HCT116 (cell line): ENCODE data around the gene ZNF319. TPM values are rescaled to one million over a fixed set of nuclear protein-coding genes. Genes with fewer than 3 reads are reported as not detected.

Experiments
- ATAC-seq: fragments of 200-7000 bp; cut with Tn5 transposase; 2 replicates; pipeline ENCODE4 v1.9.1; 2020; ENCODE audit warnings: mild to moderate bottlenecking, moderate library complexity
- BruUV-seq: library from RNA; stranded (reverse); fragments of 400-500 nt; replicated peaks from 2 replicates; lab custom pipeline; 2021; lab: Mats Ljungman, UMichigan
- CTCF ChIA-PET: fragments of 300-600 bp; sonication (Branson Sonifier 250); formaldehyde crosslinking; loops from one replicate; lab custom pipeline; 2021; ENCODE audit warnings: antibody characterized with exemption; lab: Charles Lee
- POLR2A ChIA-PET: fragments of 300-600, 350-600 bp; sonication (Branson Sonifier 250); formaldehyde crosslinking; loops from one replicate; lab custom pipeline; 2021; ENCODE audit warnings: antibody characterized with exemption; lab: Charles Lee
- RAD21 ChIA-PET, 2 experiments: fragments of 300-600 bp; sonication (Branson Sonifier 250); formaldehyde crosslinking; loops; one replicate each; lab custom pipeline; 2023; ENCODE audit warnings: low total read pairs in 2 of 2; ENCODE audit not compliant: uncharacterized antibody in 2 of 2, unreplicated experiment in 2 of 2, low non-redundant PET in 1 of 2; lab: Charles Lee
- DNase-seq: peaks from one replicate; pipeline ENCODE4 v3.0.0-alpha.2; 2010; ENCODE audit warnings: low read depth, low spot score
- H2AFZ ChIP-seq: fragments of 200-600 bp; shearing (Covaris generic), sonication (generic); 2 replicates; pipeline ENCODE4 v1.6.1; 2017; ENCODE audit warnings: low read depth, mixed run types, mixed read lengths, antibody characterized with exemption, low read length; ENCODE audit not compliant: poor library complexity, severe bottlenecking
- H3K27ac ChIP-seq: 2 replicates; pipeline ENCODE4 v1.5.1; 2012; ENCODE audit warnings: low read depth, low read length
- H3K27me3 ChIP-seq: fragments of 200-600 bp; sonication (generic); 2 replicates; pipeline ENCODE4 v1.6.1; 2016; ENCODE audit warnings: mixed run types, low read length, mixed read lengths; ENCODE audit not compliant: insufficient read depth
- H3K36me3 ChIP-seq, 2 experiments: fragments of 200-500 bp in 1 of 2; fragments of 200-600 bp in 1 of 2; sonication (Bioruptor generic) in 1 of 2; sonication (generic) in 1 of 2; 2 replicates each; pipeline versions ENCODE4 v1.5.1 to v1.6.1; 2014 to 2016; ENCODE audit warnings: low read length in 2 of 2, inconsistent platforms in 1 of 2, mixed read lengths in 1 of 2, mixed run types in 1 of 2; ENCODE audit not compliant: insufficient read depth in 2 of 2, control insufficient read depth in 1 of 2
- H3K4me1 ChIP-seq, 2 experiments: fragments of 200-600 bp in 1 of 2; sonication (generic) in 1 of 2; 2 replicates each; pipeline versions ENCODE4 v1.5.1 to v1.6.1; 2012 to 2017; ENCODE audit warnings: low read length in 2 of 2, inconsistent platforms in 1 of 2, mild to moderate bottlenecking in 1 of 2, mixed read lengths in 1 of 2, mixed run types in 1 of 2, moderate library complexity in 1 of 2; ENCODE audit not compliant: insufficient read depth in 2 of 2, control insufficient read depth in 1 of 2
- H3K4me2 ChIP-seq: fragments of 200-600 bp; sonication (generic); 2 replicates; pipeline ENCODE4 v1.6.1; 2017; ENCODE audit warnings: mixed run types, low read length, mixed read lengths
- H3K4me3 ChIP-seq, 2 experiments: fragments of 200-600 bp in 1 of 2; sonication (generic) in 1 of 2; replicated peaks in 1 of 2; 2 replicates each; pipeline ENCODE4 v1.5.1; 2011 to 2016; ENCODE audit warnings: low read length in 2 of 2, control low read depth in 1 of 2, low read depth in 1 of 2, mild to moderate bottlenecking in 1 of 2, mixed read lengths in 1 of 2, mixed run types in 1 of 2
- H3K79me2 ChIP-seq: fragments of 200-600 bp; sonication (generic); 2 replicates; pipeline ENCODE4 v1.6.1; 2017; ENCODE audit warnings: mild to moderate bottlenecking, mixed run types, low read length, moderate library complexity, mixed read lengths; ENCODE audit not compliant: insufficient read depth
- H3K9ac ChIP-seq: fragments of 200-600 bp; sonication (generic); 2 replicates; pipeline ENCODE4 v1.6.1; 2016; ENCODE audit warnings: low read length, mixed read lengths
- H3K9me2 ChIP-seq: fragments of 200-600 bp; sonication (generic), shearing (Covaris generic); 2 replicates; pipeline ENCODE4 v1.6.1; 2017; ENCODE audit warnings: mixed run types, mild to moderate bottlenecking, moderate library complexity; ENCODE audit not compliant: insufficient read depth
- H3K9me3 ChIP-seq, 2 experiments: fragments of 200-500 bp in 1 of 2; fragments of 200-600 bp in 1 of 2; sonication (Bioruptor generic) in 1 of 2; sonication (generic) in 1 of 2; 2 replicates each; pipeline ENCODE4 v1.6.1; 2014 to 2017; ENCODE audit warnings: low read length in 2 of 2, mixed read lengths in 2 of 2, inconsistent platforms in 1 of 2, low read depth in 1 of 2, mild to moderate bottlenecking in 1 of 2, mixed run types in 1 of 2, moderate library complexity in 1 of 2; ENCODE audit not compliant: control insufficient read depth in 1 of 2, insufficient read depth in 1 of 2
- H4K20me1 ChIP-seq: fragments of 200-600 bp; sonication (generic), shearing (Covaris generic); 2 replicates; pipeline ENCODE4 v1.6.1; 2017; ENCODE audit warnings: mixed run types, mild to moderate bottlenecking, moderate library complexity; ENCODE audit not compliant: insufficient read depth
- EGR1 ChIP-seq: IDR thresholded peaks from 2 replicates; pipeline ENCODE4 v1.6.1; 2012; ENCODE audit warnings: low read depth
- ELF1 ChIP-seq: IDR thresholded peaks from 2 replicates; pipeline ENCODE4 v1.6.1; 2012; ENCODE audit warnings: low read depth, borderline replicate concordance
- EZH2 ChIP-seq: fragments of 200-600 bp; sonication (generic); IDR thresholded peaks from 2 replicates; pipeline ENCODE4 v1.6.1; 2017; ENCODE audit warnings: antibody characterized with exemption, mixed run types
- EZH2phosphoT487 ChIP-seq: fragments of 200-600 bp; IDR thresholded peaks from 2 replicates; pipeline ENCODE4 v1.6.1; 2018; ENCODE audit warnings: antibody characterized with exemption, borderline replicate concordance
- FOSL1 ChIP-seq: IDR thresholded peaks from 2 replicates; pipeline ENCODE4 v1.6.1; 2012; ENCODE audit warnings: low read depth
- JUND ChIP-seq: IDR thresholded peaks from 2 replicates; pipeline ENCODE4 v1.6.1; 2012
- POLR2A ChIP-seq: IDR thresholded peaks from 2 replicates; pipeline ENCODE4 v1.7.0; 2011; ENCODE audit warnings: borderline replicate concordance; ENCODE audit not compliant: insufficient read depth, insufficient read length; ENCODE audit errors: extremely low read depth
- POLR2AphosphoS5 ChIP-seq: IDR thresholded peaks from 2 replicates; pipeline ENCODE4 v1.6.1; 2011; ENCODE audit warnings: mild to moderate bottlenecking, low read depth, low read length, moderate library complexity
- RAD21 ChIP-seq: IDR thresholded peaks from 2 replicates; pipeline ENCODE4 v1.6.1; 2012; ENCODE audit warnings: low read depth, mild to moderate bottlenecking
- SIN3A ChIP-seq: IDR thresholded peaks from 2 replicates; pipeline ENCODE4 v1.6.1; 2012; ENCODE audit warnings: low read depth
- SP1 ChIP-seq: IDR thresholded peaks from 2 replicates; pipeline ENCODE4 v1.6.1; 2012; ENCODE audit warnings: low read depth
- SRF ChIP-seq: IDR thresholded peaks from 2 replicates; pipeline ENCODE4 v1.6.1; 2012; ENCODE audit warnings: low read depth
- YY1 ChIP-seq: IDR thresholded peaks from 2 replicates; pipeline ENCODE4 v1.6.1; 2011; ENCODE audit warnings: low read length, low read depth, moderate library complexity, mild to moderate bottlenecking; ENCODE audit not compliant: insufficient replicate concordance; ENCODE audit errors: extremely low read depth
- ZFX ChIP-seq: fragments of 450-650 bp; IDR thresholded peaks from 2 replicates; pipeline ENCODE4 v1.6.1; 2017
- ZNF274 ChIP-seq: fragments of 200-500 bp; sonication (Bioruptor generic); IDR thresholded peaks from 2 replicates; pipeline ENCODE4 v1.6.1; 2014; ENCODE audit warnings: mild to moderate bottlenecking, low read depth, low read length, inconsistent platforms
- intact Hi-C: fragments of 100-400 bp; cut with micrococcal nuclease; formaldehyde crosslinking; loops from 2 replicates; pipeline ENCODE4 v1.10.0; 2022
- total RNA-seq: library from RNA; stranded (reverse); gene quantifications from one replicate; pipeline ENCODE4 v1.2.1, GENCODE V29; 2021; ENCODE audit not compliant: unreplicated experiment
- TF ChIP-seq, protein P1 (sequence below), 3 experiments: fragments of 200-600 bp in 1 of 3; sonication (generic) in 1 of 3; IDR thresholded peaks in 2 of 3; conservative IDR thresholded peaks in 1 of 3; 2 replicates each; pipeline ENCODE4 v1.5.1; 2012 to 2017; ENCODE audit warnings: low read depth in 2 of 3, low read length in 2 of 3, antibody characterized with exemption in 1 of 3, borderline replicate concordance in 1 of 3, control low read depth in 1 of 3, mild to moderate bottlenecking in 1 of 3, mixed read lengths in 1 of 3, mixed run types in 1 of 3, moderate library complexity in 1 of 3; ENCODE audit not compliant: insufficient read depth in 1 of 3
- TF ChIP-seq, protein P2 (sequence below): IDR thresholded peaks from 2 replicates; pipeline ENCODE4 v1.6.1; 2011; ENCODE audit warnings: mild to moderate bottlenecking, low read length, moderate library complexity; ENCODE audit not compliant: insufficient replicate concordance; ENCODE audit errors: extremely low read depth
- TF ChIP-seq, protein P3 (sequence below): IDR thresholded peaks from 2 replicates; pipeline ENCODE4 v1.6.1; 2012
- TF ChIP-seq, protein P4 (sequence below): IDR thresholded peaks from 2 replicates; pipeline ENCODE4 v1.6.1; 2012; ENCODE audit warnings: low read depth
- TF ChIP-seq, protein P5 (sequence below): IDR thresholded peaks from 2 replicates; pipeline ENCODE4 v1.6.1; 2012

ZNF319 gene
- total RNA-seq, 1 experiment from 2014 or later, result 7.1 TPM

DNA sequence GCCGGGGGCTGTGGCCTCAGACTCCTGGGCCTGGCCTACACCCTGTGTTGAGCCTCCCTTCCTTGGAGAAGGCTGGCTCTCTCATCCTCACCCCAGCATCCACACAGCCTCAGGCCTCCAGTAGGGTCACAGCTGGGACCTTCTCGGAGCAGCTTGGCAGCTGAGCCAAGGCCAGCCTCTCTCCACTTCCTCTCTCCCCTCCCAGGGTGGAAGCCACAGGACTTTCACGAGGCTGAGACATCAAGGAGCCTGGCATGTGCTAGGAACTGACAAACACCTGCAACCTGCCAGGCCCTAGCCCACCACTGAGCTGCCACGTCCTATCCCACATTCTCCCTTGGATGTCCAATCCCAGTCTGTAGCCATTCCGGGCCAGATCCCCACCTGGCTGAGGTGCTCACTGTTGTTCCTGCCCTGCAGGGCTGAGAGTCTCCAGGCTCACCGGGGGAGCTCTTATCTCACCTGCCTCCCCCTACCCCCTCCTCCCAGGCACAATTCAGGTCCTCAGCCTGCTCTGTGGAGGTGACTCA is 28.1 kb upstream of the ZNF319 start:
- ChIA-PET CTCF (no interaction called here), RAD21 (no interaction called here), POLR2A (no interaction called here)
- Histone ChIP-seq H3K27ac (peak overlapping the region; percentile 93), H3K4me2 (peak overlapping the region; percentile 95; the same call in 1 of the 2 replicates), H3K36me3 (no peaks in the 10 kb centered on the region), H3K9ac (no peak overlapping the region), H3K9me3 (no peaks in the 10 kb centered on the region), H2AFZ (no peak overlapping the region), H3K79me2 (peaks cover 42% of the 10 kb centered on the region; the same call in 1 of the 2 replicates), H4K20me1 (no peaks in the 10 kb centered on the region), H3K4me3 (no peak overlapping the region), H3K27me3 (no peaks in the 10 kb centered on the region), H3K4me1 (peaks cover 21 to 38% of the 10 kb centered on the region in 2 experiments), H3K9me2 (no peaks in the 10 kb centered on the region)
- TF ChIP-seq, protein P1, sequence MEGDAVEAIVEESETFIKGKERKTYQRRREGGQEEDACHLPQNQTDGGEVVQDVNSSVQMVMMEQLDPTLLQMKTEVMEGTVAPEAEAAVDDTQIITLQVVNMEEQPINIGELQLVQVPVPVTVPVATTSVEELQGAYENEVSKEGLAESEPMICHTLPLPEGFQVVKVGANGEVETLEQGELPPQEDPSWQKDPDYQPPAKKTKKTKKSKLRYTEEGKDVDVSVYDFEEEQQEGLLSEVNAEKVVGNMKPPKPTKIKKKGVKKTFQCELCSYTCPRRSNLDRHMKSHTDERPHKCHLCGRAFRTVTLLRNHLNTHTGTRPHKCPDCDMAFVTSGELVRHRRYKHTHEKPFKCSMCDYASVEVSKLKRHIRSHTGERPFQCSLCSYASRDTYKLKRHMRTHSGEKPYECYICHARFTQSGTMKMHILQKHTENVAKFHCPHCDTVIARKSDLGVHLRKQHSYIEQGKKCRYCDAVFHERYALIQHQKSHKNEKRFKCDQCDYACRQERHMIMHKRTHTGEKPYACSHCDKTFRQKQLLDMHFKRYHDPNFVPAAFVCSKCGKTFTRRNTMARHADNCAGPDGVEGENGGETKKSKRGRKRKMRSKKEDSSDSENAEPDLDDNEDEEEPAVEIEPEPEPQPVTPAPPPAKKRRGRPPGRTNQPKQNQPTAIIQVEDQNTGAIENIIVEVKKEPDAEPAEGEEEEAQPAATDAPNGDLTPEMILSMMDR (IDR thresholded peaks at IDR 0.05 in 2 of 3, conservative IDR thresholded peaks at IDR 0.05 in 1 of 3; ENCODE audit: borderline replicate concordance in 1 of 3, insufficient read depth in 1 of 3, low read depth in 2 of 3, low read length in 2 of 3), result no peak
- TF ChIP-seq, protein P2, sequence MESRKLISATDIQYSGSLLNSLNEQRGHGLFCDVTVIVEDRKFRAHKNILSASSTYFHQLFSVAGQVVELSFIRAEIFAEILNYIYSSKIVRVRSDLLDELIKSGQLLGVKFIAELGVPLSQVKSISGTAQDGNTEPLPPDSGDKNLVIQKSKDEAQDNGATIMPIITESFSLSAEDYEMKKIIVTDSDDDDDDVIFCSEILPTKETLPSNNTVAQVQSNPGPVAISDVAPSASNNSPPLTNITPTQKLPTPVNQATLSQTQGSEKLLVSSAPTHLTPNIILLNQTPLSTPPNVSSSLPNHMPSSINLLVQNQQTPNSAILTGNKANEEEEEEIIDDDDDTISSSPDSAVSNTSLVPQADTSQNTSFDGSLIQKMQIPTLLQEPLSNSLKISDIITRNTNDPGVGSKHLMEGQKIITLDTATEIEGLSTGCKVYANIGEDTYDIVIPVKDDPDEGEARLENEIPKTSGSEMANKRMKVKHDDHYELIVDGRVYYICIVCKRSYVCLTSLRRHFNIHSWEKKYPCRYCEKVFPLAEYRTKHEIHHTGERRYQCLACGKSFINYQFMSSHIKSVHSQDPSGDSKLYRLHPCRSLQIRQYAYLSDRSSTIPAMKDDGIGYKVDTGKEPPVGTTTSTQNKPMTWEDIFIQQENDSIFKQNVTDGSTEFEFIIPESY, result no peak
- TF ChIP-seq SRF (no peak), POLR2A (no peak), JUND (no peak), SIN3A (no peak), ELF1 (no peak), YY1 (no peak), EZH2phosphoT487 (no peak), EGR1 (no peak), RAD21 (no peak), ZFX (no peak), SP1 (no peak), FOSL1 (no peak), POLR2AphosphoS5 (no peak), EZH2 (no peak), ZNF274 (no peak)
- TF ChIP-seq, protein P3, sequence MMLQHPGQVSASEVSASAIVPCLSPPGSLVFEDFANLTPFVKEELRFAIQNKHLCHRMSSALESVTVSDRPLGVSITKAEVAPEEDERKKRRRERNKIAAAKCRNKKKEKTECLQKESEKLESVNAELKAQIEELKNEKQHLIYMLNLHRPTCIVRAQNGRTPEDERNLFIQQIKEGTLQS, result no peak
- TF ChIP-seq, protein P4, sequence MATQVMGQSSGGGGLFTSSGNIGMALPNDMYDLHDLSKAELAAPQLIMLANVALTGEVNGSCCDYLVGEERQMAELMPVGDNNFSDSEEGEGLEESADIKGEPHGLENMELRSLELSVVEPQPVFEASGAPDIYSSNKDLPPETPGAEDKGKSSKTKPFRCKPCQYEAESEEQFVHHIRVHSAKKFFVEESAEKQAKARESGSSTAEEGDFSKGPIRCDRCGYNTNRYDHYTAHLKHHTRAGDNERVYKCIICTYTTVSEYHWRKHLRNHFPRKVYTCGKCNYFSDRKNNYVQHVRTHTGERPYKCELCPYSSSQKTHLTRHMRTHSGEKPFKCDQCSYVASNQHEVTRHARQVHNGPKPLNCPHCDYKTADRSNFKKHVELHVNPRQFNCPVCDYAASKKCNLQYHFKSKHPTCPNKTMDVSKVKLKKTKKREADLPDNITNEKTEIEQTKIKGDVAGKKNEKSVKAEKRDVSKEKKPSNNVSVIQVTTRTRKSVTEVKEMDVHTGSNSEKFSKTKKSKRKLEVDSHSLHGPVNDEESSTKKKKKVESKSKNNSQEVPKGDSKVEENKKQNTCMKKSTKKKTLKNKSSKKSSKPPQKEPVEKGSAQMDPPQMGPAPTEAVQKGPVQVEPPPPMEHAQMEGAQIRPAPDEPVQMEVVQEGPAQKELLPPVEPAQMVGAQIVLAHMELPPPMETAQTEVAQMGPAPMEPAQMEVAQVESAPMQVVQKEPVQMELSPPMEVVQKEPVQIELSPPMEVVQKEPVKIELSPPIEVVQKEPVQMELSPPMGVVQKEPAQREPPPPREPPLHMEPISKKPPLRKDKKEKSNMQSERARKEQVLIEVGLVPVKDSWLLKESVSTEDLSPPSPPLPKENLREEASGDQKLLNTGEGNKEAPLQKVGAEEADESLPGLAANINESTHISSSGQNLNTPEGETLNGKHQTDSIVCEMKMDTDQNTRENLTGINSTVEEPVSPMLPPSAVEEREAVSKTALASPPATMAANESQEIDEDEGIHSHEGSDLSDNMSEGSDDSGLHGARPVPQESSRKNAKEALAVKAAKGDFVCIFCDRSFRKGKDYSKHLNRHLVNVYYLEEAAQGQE, result no peak
- TF ChIP-seq, protein P5, sequence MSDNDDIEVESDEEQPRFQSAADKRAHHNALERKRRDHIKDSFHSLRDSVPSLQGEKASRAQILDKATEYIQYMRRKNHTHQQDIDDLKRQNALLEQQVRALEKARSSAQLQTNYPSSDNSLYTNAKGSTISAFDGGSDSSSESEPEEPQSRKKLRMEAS, result no peak
- intact Hi-C loops, result loop anchor here (10.0 kb wide), 2 partner anchors 276 to 306 kb away; no protein-coding TSS in a partner anchor
- BruUV-seq, result no TSS peak
- DNase-seq, result no peak
- ATAC-seq, result no peak
